Activated naive CD4-positive, alpha-beta T cell (primary cell): ENCODE measurements around the gene ODC1.
"Not testable (repeated sequence)": the region's sequence is repeated elsewhere in the genome, so short reads cannot be mapped to it uniquely, and the experiment has no call there.

Experiments used
- DNase-seq, 4 experiments: peaks; one replicate each; lab custom pipeline; 2025; lab: John Stamatoyannopoulos, UW

Gene ODC1

DNA sequence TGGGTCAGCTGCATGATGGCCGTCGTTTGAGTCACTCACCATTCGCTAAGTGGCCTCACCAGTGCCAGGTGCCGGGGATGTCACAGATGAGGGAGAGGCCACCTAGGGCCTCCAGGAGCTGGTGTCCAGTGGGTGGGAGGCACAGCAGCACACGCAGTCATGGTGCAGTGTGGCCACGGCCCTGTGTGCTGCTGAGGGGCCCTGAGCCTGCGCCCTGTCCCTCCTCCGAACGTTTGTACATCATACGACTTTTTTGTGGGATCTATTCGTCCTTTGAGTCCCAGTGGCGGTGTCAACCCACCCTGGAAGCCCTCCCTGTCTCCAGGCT, 30.1 kb upstream of the ODC1 start:
- DNase-seq = no peak

DNA sequence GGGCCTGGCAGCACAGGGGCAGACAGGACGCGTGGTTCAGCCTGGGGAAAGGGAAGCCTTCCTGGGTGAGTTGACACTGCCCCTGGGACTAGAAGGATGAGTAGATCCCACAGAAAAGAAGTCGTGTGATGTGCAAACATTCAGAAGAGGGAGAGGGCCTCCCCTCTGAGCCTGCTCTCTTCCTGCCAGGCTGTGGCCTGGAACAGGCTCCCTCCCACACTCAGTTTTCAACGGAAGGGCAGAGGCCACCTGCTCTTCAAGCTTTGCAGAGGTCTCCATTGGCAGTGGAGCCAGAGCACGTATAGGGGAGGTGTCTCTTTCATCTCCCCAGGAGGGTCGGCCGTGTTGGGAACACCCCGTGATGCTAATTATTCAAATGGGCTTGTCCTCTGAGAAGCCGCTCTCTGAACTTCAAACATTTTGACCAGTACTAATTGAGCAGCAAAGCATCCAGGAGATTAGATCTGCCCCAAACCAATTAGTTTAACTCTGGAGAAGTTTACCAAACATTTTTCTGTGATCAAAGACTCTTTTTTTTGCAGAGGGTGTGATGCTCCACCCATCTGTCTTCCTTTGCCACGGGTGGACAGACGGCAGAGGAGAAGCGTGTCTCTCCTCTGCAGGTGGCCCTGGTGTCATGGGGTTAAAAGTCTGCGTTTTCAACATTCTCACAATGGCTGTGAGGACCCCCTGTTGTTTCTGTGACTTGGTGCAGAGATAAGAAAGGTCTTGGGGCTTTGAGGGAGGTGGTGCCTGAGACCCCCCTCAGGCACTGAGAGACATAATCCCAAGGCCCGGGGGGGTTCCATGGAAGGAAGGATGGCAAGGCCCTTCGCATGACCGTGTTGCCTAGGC, 29.5 kb upstream of the ODC1 start:
- DNase-seq = no peak

DNA sequence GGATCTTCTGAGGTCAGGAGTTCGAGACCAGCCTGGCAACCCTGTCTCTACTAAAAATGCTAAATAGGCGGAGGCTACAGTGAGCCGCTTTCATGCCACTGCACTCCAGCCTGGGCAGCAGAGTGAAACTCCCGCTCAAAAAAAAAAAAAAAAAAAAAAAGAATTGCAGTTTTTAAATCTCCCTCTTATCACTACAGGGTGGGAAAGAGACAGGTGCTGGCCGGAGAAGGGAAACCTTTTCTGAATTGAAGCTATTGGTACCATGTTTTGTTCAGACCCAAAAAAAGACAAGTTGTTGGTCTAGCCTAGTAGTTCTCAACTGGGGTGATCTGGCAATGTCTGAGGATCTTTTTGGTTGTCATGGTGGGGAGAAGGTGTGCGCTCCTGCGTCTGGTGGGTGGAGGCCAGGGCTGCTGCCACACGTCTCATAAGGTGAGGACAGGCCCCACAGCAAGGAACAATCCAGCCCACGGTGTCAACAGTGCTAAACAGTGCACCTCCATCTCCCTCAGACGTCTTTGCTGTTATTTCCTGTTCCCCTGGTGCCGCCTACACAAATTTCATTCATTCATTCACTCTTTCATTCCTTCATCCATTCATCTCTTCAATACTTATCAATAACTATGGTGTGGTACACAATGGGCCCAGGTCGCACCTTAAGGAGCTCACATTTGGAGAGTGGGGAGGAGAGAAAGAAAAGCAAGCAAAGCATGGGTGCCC, 28.8 kb upstream of the ODC1 start:
- no peak for DNase-seq

DNA sequence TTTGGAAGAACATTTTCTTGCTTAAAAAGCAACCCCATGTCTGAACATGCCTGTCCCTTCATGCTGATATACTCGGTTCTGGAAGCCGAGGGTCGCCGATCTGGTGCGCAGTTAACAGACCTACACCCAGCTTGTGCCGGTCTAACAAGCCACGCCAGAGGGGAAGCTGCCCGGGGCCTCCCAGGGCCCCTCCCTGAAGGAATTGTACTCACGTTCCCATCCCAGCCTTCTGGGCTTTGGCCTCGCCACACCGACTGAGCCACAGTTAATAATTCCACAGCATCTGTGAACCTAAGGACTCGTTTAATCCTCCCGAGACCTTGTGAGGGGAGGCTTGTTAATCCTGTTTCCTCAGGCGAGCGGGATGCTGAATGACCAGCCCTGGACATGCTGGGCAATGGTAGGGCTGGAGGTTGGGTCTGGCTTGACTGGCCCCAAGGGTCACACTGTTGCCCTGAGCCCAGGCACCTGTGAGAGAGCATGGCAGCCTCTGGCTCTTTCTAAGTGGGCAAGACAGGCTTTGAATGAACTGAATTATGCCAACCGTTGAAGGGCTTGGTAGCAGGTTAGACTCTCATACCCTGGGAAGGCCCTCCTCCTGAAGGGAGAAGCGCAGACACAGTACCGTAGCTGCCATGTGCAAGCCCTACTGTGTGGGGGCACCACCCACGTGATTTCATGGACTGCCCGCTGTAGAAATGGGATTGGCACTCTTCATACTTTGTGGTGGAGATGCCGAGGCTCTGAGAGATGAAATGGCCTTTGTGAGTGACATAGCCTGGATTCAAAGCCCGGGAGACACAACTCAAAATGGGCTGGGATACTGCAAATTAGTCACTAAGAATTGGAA, 27.9 kb upstream of the ODC1 start:
- no peak for DNase-seq

DNA sequence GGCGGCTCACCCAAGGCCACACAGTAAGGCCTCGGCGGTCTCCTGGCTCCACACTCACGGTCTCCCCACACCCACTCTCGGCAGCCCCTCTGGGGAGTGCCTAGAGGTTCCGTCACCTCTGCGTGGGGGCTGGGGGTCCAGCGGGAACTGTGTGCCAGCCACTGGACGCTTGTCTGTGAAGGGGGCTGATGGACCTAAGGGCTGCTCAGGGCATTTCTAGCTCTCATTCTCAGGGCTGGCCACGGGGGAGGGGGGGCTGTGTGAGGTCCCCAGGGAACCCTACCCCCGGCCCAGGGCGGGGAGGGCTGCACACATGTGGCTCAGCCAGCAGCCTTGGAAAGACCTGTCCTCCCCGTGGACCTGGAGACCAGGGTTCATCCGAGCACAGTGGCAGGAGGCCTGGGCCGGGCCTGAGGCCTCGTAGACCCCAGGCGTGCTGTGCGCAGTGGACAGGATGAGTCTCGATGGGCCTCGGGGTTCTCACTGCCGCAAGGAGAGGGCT, 27.1 kb upstream of the ODC1 start:
- DNase-seq = no peak

DNA sequence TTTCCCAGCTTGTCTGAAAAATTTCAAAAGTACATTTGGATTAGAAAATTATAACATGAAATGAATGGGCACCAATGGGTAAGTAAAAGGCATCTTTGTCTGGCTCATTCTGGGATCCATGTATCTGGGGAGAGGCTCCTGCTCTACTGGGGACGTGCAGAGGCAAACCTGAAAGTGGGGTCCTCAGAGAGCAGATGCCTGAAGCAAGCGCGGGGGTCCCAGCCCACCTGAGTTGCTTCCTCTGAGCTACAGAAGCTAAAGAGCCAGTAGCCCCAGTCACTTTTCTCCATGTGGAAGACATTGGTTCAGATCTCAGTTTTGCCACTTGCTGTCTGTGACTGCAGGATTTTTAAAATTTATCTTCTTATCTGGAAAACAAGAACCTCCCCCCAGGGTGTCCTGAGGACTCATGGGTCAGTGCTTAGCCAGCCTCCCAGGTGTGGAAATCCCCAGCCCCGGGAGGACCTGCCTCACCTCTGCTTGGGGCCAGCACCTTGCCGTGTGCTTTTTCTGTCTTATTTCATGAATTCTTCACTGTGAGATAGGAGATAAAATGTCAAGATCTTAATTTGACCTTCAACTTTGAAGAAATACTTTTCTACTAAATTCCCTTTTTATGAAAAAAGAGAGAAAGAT, 25.1 kb upstream of the ODC1 start:
- DNase-seq = no peak

DNA sequence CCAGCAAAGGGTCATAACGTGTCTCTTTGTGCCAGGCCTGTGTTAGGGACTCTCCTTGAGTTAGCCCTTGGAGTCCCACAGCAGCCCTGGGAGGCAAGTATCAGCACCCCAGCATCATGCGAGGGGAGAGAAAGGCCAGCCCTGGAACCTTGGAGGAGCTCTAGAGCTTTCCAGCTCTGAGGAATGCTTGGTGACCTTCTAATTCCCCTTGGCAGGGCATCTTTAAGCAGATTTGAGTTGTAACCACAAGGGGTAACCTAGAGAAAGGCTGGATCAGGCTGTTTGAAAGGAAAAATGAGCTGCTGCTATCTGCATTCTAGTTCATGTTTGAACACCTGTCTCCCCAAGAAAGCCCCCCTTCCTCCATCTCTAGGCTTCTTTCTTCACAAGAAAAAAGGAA, 23.8 kb upstream of the ODC1 start:
- no peak for DNase-seq

DNA sequence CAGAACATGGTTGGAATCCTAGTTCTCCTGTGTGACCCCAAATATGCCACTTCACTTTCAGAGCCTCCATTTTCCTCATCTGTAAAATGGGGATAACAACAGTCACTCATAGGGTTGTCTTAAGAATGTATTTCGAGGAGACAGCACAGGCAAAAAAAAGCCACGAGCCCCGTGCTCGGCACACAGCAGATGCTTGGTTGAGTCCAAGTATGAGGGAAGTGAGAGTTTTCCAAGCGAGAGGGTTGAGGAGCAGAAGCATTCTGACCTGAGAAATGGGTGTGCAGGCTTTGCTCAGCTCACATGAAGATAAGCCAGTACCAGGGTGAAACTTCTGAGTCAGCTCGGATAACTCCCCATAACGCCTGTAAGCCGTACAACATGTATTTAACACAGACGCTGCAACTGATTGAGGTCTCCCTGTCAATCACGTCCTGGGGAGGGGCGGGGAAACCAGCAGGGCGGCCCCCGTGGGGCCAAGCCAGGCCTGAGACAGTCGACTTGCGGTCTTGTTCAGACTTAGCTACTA, 23.0 kb upstream of the ODC1 start:
- no peak for DNase-seq

DNA sequence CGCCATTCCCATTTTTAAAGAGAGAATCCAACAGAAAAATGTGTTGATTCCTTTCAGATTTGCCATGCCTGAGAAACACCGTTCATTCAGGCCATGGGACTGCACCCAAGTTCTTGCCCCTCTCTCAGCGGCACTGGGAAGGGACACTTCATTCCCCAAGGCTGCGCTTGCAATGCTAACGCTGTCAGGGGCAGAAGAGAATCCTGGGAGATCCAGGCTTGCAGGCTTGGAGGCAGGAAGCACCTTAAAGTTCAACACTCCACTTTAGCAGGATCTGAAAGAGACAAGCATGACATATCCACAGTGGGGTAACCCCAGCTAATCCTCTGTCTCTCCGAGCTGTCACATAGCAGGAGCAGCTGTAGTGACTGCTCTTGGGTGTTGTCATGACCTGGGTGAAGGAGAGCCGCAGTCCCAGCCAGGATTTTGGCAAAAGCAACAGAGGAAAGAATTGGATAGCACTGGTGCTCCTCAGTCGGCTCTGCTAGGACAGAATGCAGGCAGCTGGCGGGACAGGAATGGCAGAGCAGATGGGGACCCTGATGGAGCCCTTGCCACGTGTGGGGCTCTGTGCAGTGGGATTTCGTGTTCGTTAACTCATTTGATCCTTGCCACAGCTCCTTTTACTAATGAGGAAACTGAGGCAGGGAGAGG, 22.0 kb upstream of the ODC1 start:
- no peak for DNase-seq

DNA sequence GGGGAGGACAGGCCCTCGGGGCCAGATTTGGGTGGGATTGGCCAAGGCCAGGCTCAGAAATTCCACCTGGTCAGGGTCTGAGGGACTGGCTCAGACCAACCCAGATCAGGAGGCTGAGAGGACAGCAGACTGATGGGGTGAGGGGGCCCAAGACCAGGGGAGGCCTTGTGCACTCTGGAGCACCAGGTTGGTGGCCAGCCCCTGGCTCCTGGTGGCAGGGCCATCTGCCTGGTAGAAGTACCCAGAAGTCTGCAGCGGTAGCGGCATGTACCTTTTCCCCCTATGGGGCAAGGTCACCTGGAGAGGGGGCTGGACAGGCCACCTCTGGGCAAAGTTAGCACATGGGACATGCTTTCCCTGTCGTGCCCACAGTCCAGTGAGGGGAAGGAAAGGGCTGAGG, 21.2 kb upstream of the ODC1 start:
- DNase-seq = no peak

DNA sequence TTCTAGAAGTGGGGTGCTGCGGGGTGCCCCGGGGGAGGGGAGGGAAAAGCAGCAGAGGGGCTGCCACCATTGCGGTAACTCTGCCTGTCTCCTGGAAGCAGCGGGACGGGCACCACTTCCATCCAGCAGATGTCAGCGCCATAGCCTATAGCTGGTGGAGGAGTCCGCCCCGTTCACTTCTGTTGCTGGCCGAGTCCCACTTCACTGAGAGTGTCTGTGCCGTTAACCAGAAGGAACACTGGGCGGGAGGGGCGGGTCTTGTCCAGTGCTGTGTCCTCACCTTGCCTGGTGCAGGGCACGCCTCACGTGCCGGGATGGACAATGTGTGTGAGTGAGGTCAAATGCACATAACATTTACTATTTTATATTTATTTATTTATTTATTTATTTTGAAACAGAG, 19.3 kb upstream of the ODC1 start:
- DNase-seq = no peak

DNA sequence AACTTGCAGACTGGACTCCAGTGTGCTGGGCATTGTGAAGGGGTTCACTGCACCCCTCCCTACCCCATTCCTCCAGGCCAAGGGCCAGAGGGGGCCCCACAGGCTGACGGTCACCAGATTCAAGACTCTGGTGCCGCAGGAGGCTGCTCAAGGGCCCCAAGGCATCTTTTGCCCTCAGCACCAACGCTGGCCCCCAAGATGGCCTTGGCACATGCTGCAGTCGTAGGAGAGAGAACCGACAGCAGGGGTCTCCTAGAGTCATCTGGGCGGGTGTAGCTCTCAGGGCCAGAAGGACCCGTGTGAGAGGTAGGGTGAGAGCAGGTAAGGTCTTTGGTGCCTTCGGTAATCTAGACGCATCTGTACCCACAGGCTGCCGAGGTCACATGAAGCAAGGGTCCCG, 18.7 kb upstream of the ODC1 start:
- no peak for DNase-seq

DNA sequence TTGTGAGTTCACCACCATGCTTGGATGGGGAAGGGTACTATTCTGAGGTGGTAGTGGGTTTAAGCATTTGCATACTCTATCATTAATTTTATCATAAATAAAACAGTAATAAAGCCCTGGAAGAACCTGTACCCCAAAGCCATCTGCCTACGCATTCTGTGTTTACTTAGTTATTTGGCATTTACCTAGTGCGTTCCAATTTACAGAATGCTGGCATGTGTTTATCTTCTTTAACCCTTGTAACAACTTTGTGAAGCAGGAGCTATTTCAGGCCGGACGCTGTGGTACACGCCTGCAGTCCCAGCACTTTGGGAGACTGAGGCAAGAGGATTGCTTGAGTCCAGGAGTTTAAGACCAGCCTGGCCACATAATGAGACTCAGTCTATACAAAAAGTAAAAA, 17.8 kb upstream of the ODC1 start:
- no peak for DNase-seq

DNA sequence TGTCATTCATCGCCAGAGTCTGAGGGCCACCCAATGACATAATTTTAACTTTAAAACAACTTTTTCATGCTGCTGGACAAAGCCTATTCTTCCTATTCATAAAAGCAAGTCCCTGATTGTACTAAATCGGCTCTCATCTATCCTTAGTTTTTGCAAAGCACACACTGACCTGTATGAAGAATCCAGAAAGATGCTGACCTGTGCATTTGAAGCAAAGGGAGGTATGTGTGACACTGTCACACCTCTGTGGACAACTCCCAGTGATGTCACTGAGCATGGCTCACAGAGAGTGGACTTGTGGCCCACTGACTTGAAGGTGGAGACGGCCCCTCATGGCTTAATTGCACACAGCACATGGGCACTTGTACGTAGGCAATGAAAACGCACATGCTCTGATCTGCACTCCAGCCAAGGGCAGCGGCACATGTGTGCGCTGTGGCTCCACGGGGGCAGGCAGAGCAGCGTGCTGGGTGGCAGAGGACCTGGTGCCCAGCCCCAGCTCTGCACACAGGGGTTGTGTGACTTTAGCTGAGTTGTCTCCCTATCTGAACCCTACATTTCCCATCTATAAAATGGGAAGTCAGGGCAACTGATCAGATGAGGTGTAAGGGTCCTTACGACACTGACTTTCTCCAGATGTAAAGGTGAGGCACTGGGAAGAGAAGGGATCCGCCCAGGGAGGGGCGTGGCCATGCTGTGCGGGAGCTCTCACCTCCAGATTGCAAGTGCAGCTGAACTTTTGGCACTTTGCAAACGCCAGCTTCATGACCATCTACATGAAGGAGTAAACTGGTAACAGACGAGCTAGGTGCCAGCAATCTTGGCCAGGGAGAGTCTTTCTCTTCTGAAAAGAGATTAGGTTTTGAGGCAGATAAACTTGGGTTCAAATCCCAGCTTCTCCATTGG, 14.3 kb upstream of the ODC1 start:
- DNase-seq = no peak

DNA sequence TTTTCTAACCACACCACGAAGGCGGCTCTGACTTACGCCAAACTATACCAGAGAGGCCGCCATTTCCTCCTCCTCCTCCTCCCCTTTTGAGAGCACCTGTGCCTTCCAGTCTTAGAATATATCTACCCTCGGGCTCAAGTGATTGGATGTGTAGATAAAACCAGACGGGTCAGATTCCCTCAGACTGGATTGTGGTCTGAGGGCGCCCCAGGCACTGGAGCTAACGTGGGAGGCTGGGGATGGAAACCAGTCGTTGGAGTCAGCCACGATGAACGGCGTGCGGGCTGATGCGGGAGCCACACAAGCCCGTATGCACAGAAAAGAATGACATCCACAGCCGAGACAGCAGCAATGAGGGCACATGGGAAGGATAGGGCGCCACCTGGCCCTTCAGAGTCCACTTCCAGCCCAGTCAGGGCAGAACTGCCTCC, 12.3 kb upstream of the ODC1 start:
- DNase-seq = no peak

DNA sequence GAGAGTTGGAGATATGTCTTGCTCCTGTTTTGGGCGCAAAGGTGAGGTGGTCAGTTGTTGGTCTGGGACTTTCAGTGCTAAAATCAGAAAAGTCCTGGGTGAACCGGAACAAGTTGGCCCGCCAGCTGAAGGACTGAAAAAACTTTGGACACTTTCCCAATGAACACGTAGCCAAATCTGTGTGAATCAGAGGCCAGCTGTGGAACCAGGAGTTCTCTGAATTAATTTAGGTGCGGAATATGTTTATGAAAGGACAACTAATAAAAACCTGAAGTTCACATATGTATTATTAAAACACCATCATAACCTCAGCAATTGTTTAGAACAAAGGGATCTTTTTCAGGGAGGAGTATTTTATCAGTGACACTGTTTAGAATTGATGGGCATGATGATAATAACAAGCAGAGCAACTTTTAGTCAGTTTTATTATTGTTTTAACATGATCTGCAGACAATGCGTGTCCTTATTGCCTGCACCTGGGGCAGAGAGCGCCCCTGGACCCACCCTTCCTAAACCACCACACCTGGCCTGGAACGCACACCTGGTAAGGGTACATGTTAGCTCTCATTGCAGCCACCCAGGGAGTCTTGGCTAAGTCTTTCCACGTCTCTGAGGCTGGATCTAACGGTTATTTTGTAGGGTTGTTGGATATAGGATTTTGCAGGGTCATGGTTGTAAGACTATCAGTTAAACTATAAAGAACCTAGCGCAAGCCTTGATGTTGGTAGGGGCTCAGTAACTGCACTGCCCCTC, 9.9 kb upstream of the ODC1 start:
- DNase-seq = no peak

DNA sequence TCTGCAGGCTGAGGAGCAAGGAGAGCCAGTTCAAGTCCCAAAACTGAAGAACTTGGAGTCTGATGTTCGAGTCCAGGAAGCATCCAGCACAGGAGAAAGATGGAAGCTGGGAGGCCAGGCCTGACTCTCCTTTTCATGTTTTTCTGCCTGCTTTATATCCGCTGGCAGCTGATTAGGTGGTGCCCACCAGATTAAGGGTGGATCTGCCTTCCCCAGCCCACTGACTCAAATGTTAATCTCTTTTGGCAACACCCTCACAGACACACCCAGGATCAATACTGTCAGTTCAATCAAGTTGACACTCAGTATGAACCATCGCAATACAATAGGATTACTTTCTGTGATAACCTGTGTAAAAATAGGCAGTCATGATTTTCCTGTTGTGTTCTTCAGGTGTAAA, 9.1 kb upstream of the ODC1 start:
- not testable (repeated sequence) for DNase-seq

DNA sequence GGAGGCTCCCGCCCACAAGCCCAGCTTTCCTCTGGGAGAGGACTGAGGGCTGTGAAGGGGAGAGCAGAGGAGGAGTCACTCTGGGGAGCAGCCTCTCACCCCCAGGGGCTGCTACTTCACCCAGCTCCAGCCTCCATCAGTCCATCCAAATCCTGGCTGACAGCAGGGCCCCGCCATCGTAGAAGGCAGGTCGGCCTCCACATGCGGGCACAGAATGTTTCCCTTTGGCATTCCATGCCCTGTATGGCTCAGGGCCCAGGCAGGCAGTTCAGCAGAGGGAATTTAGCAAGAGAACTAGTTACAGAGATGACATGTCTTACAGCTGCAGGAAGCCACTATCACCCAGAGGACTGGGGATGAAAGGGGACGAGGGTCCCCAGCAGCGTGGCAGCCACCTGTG, 6.4 kb upstream of the ODC1 start:
- DNase-seq = no peak

DNA sequence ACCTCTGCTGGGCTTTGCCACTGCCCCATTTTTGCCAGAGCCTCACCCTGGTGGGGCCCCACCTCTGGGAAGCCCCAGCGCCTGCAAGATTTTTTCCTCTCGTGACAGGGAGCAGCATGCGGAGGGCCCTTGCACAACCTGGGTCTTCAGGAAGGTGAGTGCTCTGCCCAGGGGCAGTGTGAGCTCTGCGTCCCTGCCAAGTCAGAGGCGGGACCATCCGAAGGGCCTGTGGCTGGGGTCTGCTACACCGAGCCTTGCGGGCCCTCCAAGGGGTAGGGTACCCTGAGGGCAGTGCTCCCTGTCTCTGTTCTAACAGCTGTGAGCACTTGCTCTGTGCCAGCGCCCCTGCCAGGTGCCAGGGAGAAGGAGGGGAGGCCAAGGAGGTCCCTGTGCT, 5.8 kb upstream of the ODC1 start:
- no peak for DNase-seq
